ENCODE measurements around the gene COLEC11.

DNA sequence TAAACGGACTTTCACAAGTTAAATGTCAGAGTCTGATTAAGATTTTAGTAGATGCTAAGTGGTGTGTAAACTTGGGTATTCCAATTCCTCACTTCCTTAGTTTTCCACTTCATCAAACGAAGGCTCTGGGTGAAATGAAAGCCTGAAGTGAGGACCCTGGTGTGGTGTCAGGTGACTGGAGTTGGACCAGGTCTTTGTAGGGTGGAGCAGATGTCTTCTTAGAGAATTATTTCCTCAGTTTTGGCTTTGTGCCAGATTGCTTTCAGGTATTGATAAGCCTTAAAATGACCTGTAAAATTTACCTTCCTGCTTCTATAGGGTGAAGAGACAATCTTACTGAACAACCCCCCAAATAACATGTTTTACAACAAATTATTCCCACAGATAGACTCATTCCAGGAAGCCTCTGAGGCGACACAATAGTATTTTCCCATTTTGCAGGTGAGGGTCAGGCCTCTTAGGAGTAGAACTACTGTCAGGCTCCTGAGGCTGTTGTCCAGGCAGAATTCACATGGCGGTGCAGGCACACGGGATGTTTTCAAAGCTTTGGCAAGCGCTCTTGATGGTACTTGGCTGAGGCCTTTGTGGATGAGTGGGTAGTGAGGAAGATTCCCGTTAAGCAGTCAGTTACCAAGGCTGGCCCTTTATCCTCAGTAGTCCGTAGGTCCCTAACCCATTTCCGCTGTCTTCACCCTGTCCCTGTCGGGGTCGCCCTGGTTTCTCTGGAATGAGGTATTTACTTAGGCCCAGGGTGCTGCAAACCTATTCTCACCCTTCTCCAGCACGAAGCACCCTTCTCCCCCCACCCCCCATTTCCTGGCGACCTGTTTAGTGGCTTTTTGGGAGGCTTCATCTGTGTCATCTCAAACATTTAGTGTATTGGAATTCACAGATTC lies 13.3 kb upstream of the COLEC11 start:
- TF ChIP-seq, protein P1, sequence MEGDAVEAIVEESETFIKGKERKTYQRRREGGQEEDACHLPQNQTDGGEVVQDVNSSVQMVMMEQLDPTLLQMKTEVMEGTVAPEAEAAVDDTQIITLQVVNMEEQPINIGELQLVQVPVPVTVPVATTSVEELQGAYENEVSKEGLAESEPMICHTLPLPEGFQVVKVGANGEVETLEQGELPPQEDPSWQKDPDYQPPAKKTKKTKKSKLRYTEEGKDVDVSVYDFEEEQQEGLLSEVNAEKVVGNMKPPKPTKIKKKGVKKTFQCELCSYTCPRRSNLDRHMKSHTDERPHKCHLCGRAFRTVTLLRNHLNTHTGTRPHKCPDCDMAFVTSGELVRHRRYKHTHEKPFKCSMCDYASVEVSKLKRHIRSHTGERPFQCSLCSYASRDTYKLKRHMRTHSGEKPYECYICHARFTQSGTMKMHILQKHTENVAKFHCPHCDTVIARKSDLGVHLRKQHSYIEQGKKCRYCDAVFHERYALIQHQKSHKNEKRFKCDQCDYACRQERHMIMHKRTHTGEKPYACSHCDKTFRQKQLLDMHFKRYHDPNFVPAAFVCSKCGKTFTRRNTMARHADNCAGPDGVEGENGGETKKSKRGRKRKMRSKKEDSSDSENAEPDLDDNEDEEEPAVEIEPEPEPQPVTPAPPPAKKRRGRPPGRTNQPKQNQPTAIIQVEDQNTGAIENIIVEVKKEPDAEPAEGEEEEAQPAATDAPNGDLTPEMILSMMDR (conservative IDR thresholded peaks at IDR 0.05): no peak
- TF ChIP-seq ZFX (IDR thresholded peaks at IDR 0.05): no peak

All from C4-2B (cell line).